Measurements from ENCODE around the gene ZNF432. TPM values are rescaled to one million over a fixed set of nuclear protein-coding genes. Genes with fewer than 3 reads are reported as not detected.
"Not testable (repeated sequence)": the region's sequence is repeated elsewhere in the genome, so short reads cannot be mapped to it uniquely, and the experiment has no call there.

ZNF432 gene
- total RNA-seq, 1 donor: 11.9 TPM

DNA sequence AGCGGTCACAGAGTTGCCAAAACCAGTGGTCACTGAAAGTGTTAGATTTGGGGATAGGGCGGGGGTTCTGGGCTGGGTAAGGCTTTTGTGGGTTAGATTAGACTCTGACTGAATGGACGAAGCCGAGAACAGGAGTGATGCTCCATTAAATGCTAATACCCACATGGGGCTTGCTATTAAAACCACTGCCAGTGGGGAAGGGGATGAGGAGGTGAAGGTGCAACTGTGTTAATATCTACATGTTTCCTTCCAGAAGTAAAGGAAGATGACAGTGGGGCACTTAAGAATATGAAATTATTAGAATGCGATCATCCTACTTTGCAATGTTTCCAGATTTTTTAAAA lies 19.9 kb downstream of the ZNF432 start:
- Histone ChIP-seq H3K4me1 (ENCODE audit: insufficient read depth, low read length) (peaks cover 5% of the 10 kb centered on the region), H3K4me3 (ENCODE audit: insufficient read depth, low read length) (peak overlapping the region; percentile 87), H3K79me2 (ENCODE audit: insufficient read depth, low read length) (peaks cover 24% of the 10 kb centered on the region), H4K20me1 (ENCODE audit: insufficient read depth, low read length) (no peaks in the 10 kb centered on the region), H3K36me3 (ENCODE audit: insufficient read depth, low read length) (peaks cover 32% of the 10 kb centered on the region), H3K4me2 (ENCODE audit: insufficient read depth, low read length) (peak overlapping the region; percentile 97), H3K27me3 (ENCODE audit: insufficient read depth, low read length) (no peaks in the 10 kb centered on the region), H3K9me3 (ENCODE audit: low read depth, low read length) (peaks cover 14% of the 10 kb centered on the region), H3K27ac (ENCODE audit: low read depth, low read length) (peak overlapping the region; percentile 94), H2AFZ (ENCODE audit: low read length) (peak overlapping the region; percentile 97)
- peak; percentile 68 for DNase-seq (ENCODE audit: insufficient read length, low spot score, missing footprints)
- TF ChIP-seq, protein P1, sequence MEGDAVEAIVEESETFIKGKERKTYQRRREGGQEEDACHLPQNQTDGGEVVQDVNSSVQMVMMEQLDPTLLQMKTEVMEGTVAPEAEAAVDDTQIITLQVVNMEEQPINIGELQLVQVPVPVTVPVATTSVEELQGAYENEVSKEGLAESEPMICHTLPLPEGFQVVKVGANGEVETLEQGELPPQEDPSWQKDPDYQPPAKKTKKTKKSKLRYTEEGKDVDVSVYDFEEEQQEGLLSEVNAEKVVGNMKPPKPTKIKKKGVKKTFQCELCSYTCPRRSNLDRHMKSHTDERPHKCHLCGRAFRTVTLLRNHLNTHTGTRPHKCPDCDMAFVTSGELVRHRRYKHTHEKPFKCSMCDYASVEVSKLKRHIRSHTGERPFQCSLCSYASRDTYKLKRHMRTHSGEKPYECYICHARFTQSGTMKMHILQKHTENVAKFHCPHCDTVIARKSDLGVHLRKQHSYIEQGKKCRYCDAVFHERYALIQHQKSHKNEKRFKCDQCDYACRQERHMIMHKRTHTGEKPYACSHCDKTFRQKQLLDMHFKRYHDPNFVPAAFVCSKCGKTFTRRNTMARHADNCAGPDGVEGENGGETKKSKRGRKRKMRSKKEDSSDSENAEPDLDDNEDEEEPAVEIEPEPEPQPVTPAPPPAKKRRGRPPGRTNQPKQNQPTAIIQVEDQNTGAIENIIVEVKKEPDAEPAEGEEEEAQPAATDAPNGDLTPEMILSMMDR (IDR thresholded peaks at IDR 0.05; ENCODE audit: extremely low read depth, low read depth, low read length): no peak

DNA sequence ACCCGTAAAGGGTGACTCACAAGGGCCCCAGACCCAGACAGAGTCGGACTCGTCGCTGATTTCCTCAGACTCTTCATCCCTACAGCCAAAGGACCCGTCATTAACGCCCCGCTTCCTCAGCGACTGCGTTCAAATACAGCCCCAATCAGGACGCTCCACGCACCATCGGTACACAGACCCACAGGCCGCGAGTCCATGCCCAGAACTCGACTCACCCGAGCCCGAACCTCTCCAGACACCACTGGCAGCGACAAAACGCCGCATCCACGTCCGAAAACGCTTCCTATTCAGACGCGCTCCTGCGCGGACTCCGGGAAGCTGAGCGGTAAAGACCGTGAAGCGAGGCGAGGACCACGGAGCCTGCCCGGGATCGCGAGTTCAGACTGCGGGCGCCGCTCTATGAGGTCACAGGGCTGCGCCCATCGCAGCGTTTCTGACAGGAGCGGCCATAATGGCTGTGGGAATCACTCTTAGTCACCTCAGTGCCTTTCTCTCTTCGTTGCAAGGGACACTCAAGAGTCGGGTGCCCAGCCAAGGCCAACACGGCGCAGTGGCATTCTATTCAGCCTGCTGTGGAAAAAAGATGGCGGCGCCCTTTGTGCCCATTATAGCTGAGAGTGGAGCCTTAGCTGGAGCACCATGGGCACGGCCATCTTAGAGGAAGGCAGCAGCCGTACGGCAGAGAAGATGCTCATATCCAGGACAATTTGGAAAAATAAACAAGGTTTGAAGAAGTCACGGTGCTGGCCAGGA lies 20.4 kb downstream of the ZNF432 start, which contains the start of gene ZNF614:
Gene ZNF614 (minus strand): TSS at position 353 of the 753 bp plus-strand sequence. CDS start 2,634 bp downstream, outside the sequence.
- Histone ChIP-seq H2AFZ (ENCODE audit: low read length) (peak within 1 kb of the TSS; percentile 97), H3K79me2 (ENCODE audit: insufficient read depth, low read length) (peaks cover 24% of the 10 kb centered on the region), H3K27ac (ENCODE audit: low read depth, low read length) (peak within 1 kb of the TSS; percentile 94), H3K9me3 (ENCODE audit: low read depth, low read length) (peaks cover 8% of the 10 kb centered on the region), H3K4me3 (ENCODE audit: insufficient read depth, low read length) (peak within 1 kb of the TSS; percentile 87), H3K4me2 (ENCODE audit: insufficient read depth, low read length) (peak within 1 kb of the TSS; percentile 97), H3K36me3 (ENCODE audit: insufficient read depth, low read length) (peaks cover 32% of the 10 kb centered on the region), H3K27me3 (ENCODE audit: insufficient read depth, low read length) (no peaks in the 10 kb centered on the region), H3K4me1 (ENCODE audit: insufficient read depth, low read length) (peaks cover 5% of the 10 kb centered on the region), H4K20me1 (ENCODE audit: insufficient read depth, low read length) (no peaks in the 10 kb centered on the region)
- TF ChIP-seq, protein P1 (IDR thresholded peaks at IDR 0.05; ENCODE audit: extremely low read depth, low read depth, low read length): no peak
- peak; percentile 95 for DNase-seq (ENCODE audit: insufficient read length, low spot score, missing footprints)

DNA sequence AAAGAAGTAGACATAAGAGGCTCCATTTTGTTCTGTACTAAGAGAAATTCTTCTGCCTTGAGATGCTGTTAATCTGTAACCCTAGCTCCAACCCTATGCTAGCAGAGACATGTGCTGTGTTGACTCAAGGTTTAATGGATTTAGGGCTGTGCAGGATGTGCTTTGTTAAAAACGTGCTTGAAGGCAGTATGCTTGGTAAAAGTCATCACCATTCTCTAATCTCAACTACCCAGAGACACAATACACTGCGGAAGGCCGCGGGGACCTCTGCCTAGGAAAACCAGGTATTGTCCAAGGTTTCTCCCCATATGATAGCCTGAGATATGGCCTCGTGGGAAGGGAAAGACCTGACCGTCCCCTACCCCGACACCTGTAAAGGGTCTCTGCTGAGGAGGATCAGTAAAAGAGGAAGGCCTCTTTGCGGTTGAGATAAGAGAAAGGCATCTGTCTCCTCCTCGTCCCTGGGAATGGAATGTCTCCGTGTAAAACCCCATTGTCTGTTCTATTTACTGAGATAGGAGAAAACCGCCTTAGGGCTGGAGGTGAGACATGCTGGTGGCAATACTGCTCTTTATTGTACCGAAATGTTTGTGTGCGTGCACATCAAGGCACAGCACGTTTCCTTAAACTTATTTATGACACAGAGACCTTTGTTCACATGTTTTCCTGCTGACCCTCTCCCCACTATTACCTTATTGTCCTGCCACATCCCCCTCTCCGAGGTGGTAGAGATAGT lies 22.2 kb downstream of the ZNF432 start:
- not testable (repeated sequence) for H3K4me1 ChIP-seq (ENCODE audit: insufficient read depth, low read length); H4K20me1 ChIP-seq (ENCODE audit: insufficient read depth, low read length); DNase-seq (ENCODE audit: insufficient read length, low spot score, missing footprints); H3K9me3 ChIP-seq (ENCODE audit: low read depth, low read length); H3K27me3 ChIP-seq (ENCODE audit: insufficient read depth, low read length); H2AFZ ChIP-seq (ENCODE audit: low read length); H3K27ac ChIP-seq (ENCODE audit: low read depth, low read length); H3K4me3 ChIP-seq (ENCODE audit: insufficient read depth, low read length)
- Histone ChIP-seq H3K4me2 (ENCODE audit: insufficient read depth, low read length) (peak overlapping the region; percentile 97), H3K79me2 (ENCODE audit: insufficient read depth, low read length) (peaks cover 24% of the 10 kb centered on the region), H3K36me3 (ENCODE audit: insufficient read depth, low read length) (peaks cover 36% of the 10 kb centered on the region)

DNA sequence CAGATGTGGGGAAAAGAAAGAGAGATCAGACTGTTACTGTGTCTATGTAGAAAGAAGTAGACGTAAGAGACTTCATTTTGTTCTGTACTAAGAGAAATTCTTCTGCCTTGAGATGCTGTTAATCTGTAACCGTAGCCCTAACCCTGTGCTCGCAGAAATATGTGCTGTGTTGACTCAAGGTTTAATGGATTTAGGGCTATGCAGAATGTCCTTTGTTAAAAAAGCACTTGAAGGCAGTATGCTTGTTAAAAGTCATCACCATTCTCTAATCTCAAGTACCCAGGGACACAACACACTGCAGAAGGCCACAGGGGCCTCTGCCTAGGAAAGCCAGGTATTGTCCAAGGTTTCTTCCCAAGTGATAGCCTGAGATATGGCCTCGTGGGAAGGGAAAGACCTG lies 24.2 kb downstream of the ZNF432 start:
- not testable (repeated sequence) for H3K27ac ChIP-seq (ENCODE audit: low read depth, low read length); H3K27me3 ChIP-seq (ENCODE audit: insufficient read depth, low read length); H3K4me1 ChIP-seq (ENCODE audit: insufficient read depth, low read length); H3K9me3 ChIP-seq (ENCODE audit: low read depth, low read length); H3K4me2 ChIP-seq (ENCODE audit: insufficient read depth, low read length); H4K20me1 ChIP-seq (ENCODE audit: insufficient read depth, low read length); H2AFZ ChIP-seq (ENCODE audit: low read length); DNase-seq (ENCODE audit: insufficient read length, low spot score, missing footprints); H3K4me3 ChIP-seq (ENCODE audit: insufficient read depth, low read length)
- H3K36me3 ChIP-seq (ENCODE audit: insufficient read depth, low read length): peaks cover 55% of the 10 kb centered on the region
- H3K79me2 ChIP-seq (ENCODE audit: insufficient read depth, low read length): peaks cover 37% of the 10 kb centered on the region
